Activated gamma-delta T cell treated with Interleukin-2 at 50 U/mL for 16 hours (primary cell): ENCODE results near the gene PRR27.
"Not testable (repeated sequence)": the region's sequence is repeated elsewhere in the genome, so short reads cannot be mapped to it uniquely, and the experiment has no call there.

Experiments
- DNase-seq: peaks from one replicate; pipeline ENCODE4 v3.0.0-alpha.2; 2020

Gene PRR27

GRCh38 chr4:70212752-70213151 lies 58.7 kb downstream of the PRR27 start:
- DNase-seq: not testable (repeated sequence)
